ENCODE measurements around the gene PDP2. TPM values are rescaled to one million over a fixed set of nuclear protein-coding genes. Genes with fewer than 3 reads are reported as not detected.

Gene PDP2
- total RNA-seq, 1 experiment from 2014 or later = 28.4 TPM

DNA sequence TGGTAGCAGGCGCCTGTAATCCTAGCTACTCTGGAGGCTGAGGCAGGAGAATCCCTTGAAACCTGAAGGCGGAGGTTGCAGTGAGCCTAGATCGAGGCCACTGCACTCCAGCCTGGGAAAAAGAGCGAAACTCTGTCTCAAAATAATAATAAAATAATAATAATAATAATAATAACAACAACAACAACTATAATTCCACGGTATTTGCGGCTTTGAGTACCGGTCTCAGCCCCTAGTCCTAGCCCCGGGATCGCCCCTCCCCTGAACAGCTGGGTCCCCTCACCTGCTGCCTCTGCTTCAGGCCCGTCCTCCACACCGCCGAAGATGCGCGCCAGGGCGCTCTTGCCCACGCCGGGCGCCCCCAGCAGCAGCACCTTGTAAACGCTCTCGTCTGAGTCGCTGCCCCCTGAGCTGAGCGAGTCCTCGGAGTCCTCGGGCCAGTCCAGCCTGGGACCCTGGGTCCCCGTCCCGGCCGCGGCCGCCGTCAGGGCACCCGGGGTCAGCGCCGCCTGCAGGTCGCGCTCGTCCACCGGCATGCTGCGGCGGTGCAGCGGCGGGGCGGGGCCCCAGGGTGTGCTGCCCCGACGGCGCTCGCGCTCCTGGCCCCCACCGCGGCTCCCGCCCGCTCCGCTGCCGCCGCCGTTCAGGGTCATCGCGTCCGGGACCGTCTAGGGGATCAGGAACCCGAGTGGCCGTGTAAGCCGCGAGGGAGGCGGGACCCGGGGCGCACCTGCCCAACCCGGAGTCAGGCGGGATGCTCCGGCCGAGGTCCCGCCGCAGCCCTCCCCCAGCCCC lies 44.4 kb downstream of the PDP2 start (continued):
- TF ChIP-seq, protein P1, sequence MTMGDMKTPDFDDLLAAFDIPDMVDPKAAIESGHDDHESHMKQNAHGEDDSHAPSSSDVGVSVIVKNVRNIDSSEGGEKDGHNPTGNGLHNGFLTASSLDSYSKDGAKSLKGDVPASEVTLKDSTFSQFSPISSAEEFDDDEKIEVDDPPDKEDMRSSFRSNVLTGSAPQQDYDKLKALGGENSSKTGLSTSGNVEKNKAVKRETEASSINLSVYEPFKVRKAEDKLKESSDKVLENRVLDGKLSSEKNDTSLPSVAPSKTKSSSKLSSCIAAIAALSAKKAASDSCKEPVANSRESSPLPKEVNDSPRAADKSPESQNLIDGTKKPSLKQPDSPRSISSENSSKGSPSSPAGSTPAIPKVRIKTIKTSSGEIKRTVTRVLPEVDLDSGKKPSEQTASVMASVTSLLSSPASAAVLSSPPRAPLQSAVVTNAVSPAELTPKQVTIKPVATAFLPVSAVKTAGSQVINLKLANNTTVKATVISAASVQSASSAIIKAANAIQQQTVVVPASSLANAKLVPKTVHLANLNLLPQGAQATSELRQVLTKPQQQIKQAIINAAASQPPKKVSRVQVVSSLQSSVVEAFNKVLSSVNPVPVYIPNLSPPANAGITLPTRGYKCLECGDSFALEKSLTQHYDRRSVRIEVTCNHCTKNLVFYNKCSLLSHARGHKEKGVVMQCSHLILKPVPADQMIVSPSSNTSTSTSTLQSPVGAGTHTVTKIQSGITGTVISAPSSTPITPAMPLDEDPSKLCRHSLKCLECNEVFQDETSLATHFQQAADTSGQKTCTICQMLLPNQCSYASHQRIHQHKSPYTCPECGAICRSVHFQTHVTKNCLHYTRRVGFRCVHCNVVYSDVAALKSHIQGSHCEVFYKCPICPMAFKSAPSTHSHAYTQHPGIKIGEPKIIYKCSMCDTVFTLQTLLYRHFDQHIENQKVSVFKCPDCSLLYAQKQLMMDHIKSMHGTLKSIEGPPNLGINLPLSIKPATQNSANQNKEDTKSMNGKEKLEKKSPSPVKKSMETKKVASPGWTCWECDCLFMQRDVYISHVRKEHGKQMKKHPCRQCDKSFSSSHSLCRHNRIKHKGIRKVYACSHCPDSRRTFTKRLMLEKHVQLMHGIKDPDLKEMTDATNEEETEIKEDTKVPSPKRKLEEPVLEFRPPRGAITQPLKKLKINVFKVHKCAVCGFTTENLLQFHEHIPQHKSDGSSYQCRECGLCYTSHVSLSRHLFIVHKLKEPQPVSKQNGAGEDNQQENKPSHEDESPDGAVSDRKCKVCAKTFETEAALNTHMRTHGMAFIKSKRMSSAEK (CRISPR knock-in tag; IDR thresholded peaks at IDR 0.05; ENCODE audit: borderline replicate concordance) = no peak
- TF ChIP-seq OVOL2 (CRISPR knock-in tag; IDR thresholded peaks at IDR 0.05; ENCODE audit: borderline replicate concordance) (no peak), TCF7 (CRISPR knock-in tag; IDR thresholded peaks at IDR 0.05; ENCODE audit: low read depth) (no peak), CREB1 (CRISPR knock-in tag; IDR thresholded peaks at IDR 0.05) (no peak), NR2C2 (CRISPR knock-in tag; IDR thresholded peaks at IDR 0.05) (no peak), ETV6 (CRISPR knock-in tag; IDR thresholded peaks at IDR 0.05) (peak; percentile 50; the same call in 1 of the 2 replicates), ESRRA (CRISPR knock-in tag; IDR thresholded peaks at IDR 0.05; ENCODE audit: borderline replicate concordance) (peak; percentile 26; the same call in 1 of the 2 replicates), MYBL2 (CRISPR knock-in tag; IDR thresholded peaks at IDR 0.05) (no peak), ZNF121 (CRISPR knock-in tag; IDR thresholded peaks at IDR 0.05) (peak; percentile 65), HMGA2 (CRISPR knock-in tag; IDR thresholded peaks at IDR 0.05) (peak; percentile 54), NFATC4 (CRISPR knock-in tag; IDR thresholded peaks at IDR 0.05) (no peak), TP53 (CRISPR knock-in tag; IDR thresholded peaks at IDR 0.05) (no peak), CREM (CRISPR knock-in tag; IDR thresholded peaks at IDR 0.05) (no peak), RORB (CRISPR knock-in tag; IDR thresholded peaks at IDR 0.05) (no peak), FOXP1 (CRISPR knock-in tag; IDR thresholded peaks at IDR 0.05; ENCODE audit: borderline replicate concordance) (no peak), ZNF138 (CRISPR knock-in tag; conservative IDR thresholded peaks at IDR 0.05) (no peak), ZNF416 (CRISPR knock-in tag; IDR thresholded peaks at IDR 0.05) (no peak), ZNF671 (CRISPR knock-in tag; IDR thresholded peaks at IDR 0.05) (no peak)
- TF ChIP-seq, protein P2, sequence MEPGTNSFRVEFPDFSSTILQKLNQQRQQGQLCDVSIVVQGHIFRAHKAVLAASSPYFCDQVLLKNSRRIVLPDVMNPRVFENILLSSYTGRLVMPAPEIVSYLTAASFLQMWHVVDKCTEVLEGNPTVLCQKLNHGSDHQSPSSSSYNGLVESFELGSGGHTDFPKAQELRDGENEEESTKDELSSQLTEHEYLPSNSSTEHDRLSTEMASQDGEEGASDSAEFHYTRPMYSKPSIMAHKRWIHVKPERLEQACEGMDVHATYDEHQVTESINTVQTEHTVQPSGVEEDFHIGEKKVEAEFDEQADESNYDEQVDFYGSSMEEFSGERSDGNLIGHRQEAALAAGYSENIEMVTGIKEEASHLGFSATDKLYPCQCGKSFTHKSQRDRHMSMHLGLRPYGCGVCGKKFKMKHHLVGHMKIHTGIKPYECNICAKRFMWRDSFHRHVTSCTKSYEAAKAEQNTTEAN (CRISPR knock-in tag; IDR thresholded peaks at IDR 0.05) = no peak
- TF ChIP-seq, protein P3, sequence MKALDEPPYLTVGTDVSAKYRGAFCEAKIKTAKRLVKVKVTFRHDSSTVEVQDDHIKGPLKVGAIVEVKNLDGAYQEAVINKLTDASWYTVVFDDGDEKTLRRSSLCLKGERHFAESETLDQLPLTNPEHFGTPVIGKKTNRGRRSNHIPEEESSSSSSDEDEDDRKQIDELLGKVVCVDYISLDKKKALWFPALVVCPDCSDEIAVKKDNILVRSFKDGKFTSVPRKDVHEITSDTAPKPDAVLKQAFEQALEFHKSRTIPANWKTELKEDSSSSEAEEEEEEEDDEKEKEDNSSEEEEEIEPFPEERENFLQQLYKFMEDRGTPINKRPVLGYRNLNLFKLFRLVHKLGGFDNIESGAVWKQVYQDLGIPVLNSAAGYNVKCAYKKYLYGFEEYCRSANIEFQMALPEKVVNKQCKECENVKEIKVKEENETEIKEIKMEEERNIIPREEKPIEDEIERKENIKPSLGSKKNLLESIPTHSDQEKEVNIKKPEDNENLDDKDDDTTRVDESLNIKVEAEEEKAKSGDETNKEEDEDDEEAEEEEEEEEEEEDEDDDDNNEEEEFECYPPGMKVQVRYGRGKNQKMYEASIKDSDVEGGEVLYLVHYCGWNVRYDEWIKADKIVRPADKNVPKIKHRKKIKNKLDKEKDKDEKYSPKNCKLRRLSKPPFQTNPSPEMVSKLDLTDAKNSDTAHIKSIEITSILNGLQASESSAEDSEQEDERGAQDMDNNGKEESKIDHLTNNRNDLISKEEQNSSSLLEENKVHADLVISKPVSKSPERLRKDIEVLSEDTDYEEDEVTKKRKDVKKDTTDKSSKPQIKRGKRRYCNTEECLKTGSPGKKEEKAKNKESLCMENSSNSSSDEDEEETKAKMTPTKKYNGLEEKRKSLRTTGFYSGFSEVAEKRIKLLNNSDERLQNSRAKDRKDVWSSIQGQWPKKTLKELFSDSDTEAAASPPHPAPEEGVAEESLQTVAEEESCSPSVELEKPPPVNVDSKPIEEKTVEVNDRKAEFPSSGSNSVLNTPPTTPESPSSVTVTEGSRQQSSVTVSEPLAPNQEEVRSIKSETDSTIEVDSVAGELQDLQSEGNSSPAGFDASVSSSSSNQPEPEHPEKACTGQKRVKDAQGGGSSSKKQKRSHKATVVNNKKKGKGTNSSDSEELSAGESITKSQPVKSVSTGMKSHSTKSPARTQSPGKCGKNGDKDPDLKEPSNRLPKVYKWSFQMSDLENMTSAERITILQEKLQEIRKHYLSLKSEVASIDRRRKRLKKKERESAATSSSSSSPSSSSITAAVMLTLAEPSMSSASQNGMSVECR (CRISPR knock-in tag; IDR thresholded peaks at IDR 0.05; ENCODE audit: borderline replicate concordance) = no peak
- TF ChIP-seq, protein P4, sequence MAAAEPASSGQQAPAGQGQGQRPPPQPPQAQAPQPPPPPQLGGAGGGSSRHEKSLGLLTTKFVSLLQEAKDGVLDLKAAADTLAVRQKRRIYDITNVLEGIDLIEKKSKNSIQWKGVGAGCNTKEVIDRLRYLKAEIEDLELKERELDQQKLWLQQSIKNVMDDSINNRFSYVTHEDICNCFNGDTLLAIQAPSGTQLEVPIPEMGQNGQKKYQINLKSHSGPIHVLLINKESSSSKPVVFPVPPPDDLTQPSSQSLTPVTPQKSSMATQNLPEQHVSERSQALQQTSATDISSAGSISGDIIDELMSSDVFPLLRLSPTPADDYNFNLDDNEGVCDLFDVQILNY (CRISPR knock-in tag; IDR thresholded peaks at IDR 0.05) = no peak
- TF ChIP-seq, protein P5, sequence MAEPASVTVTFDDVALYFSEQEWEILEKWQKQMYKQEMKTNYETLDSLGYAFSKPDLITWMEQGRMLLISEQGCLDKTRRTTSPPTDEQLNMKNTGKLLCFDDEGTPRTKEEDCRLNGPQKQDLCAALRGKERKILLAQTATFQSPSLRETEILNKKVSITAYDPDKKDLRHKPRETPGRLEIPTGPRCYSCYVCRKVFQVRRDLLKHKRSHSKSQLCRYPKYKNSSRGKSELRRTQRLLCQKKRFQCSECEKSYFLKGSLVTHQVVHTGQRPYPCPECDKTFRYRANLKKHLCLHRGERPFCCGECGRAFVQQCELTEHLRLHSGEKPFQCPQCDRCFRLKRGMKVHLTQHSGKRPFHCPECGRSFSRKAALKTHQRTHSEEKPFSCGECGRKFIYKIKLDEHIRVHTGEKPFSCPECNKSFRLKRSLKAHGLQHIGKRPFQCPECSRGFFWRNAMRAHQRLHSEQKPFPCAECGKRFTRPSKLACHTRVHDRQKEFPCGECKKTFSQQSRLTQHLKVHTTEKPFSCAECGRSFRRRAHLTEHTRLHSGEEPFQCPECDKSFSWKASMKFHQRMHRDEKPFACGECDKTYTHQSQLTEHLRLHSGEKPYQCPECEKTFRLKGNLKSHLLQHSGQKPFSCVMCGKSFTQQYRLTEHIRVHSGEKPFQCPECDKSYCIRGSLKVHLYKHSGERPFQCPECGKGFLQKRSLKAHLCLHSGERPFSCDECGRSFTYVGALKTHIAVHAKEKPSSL (CRISPR knock-in tag; conservative IDR thresholded peaks at IDR 0.05) = no peak

Data from WTC11 (cell line).